ENCODE measurements around the gene NOMO2.
"Not testable (repeated sequence)": the region's sequence is repeated elsewhere in the genome, so short reads cannot be mapped to it uniquely, and the experiment has no call there.

Gene NOMO2

DNA sequence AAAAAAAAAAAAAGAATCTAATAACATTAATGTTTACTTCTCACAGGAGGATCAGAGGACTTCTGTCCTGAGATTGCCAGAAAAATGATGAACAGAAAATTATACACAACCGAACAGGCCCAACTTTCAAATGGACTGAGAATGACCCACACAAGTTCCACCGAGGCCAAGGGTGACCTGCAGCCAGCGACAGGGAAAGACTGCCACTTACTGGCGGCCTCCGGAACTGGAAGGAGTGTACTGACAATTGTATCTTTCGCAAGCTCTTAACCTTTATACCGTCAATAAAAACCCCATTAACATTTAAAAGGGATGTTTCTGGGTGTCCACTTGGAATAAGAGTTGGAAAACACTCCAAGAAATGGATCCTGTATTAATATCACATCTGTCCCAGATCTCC, 63.5 kb downstream of the NOMO2 start:
- not testable (repeated sequence) for DNase-seq

- DNase-seq: not testable (repeated sequence)
Measured at GRCh38 chr16:18497032-18497431, 64.9 kb downstream of the NOMO2 start.

DNA sequence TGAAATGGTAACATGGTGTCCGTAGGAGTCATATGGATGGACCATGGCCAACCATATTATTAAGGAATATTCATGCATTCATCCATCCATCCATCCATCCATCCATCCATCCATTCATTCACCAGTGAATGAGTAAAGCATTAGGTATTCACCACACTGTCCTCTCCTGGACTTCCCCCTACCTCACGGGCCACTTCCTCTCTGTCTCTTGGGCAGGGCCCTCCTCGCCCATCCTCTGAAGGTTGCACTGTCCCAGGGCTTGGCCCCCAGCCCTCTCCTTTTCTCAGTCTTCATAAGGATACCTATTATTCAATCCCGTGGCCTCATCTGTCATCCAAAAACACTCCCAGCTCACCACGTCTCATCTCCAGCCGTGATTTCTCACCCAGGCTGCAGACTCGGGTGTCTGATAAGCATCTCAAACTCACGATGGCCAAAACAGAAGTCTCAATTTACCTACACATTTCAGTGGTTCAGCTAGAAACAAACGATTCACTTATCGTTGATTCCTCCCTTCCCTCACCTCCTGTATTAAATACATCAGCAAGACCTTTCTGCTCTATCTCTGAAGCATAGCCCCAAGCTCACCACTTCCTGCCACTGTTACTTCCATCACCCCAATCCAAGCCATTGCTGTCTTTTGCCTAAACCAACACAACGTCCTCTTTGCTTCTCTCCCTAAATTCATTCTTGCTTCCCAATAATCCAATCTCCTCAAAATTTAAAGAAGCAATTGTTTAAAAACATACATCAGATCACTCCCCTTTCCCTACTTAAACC, 69.6 kb downstream of the NOMO2 start:
- DNase-seq: not testable (repeated sequence)

DNA sequence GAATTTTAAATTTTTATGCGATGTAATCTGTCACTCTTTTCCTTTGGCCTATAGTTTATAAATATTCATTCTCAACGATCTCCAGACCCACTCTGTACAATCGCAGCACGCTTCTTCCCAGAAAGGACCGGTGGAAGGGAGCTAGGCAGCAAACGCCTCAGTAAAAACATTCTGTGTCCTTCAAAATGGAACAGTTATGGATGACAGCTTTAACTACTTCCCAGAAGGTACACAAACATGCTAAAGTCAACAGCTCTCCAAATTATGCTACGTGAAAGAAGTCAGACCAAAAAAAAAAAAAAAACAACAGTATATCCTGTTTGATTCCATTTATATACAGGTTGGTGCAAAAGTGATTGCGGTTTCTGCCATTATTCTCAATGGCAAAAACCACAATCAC, 125.9 kb downstream of the NOMO2 start:
- DNase-seq: not testable (repeated sequence)

DNA sequence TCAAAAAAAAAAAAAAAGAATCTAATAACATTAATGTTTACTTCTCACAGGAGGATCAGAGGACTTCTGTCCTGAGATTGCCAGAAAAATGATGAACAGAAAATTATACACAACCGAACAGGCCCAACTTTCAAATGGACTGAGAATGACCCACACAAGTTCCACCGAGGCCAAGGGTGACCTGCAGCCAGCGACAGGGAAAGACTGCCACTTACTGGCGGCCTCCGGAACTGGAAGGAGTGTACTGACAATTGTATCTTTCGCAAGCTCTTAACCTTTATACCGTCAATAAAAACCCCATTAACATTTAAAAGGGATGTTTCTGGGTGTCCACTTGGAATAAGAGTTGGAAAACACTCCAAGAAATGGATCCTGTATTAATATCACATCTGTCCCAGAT, 146.1 kb downstream of the NOMO2 start:
- not testable (repeated sequence) for DNase-seq

GRCh38 chr16:18409532-18410293, 152.2 kb downstream of the NOMO2 start:
- DNase-seq: not testable (repeated sequence)

DNA sequence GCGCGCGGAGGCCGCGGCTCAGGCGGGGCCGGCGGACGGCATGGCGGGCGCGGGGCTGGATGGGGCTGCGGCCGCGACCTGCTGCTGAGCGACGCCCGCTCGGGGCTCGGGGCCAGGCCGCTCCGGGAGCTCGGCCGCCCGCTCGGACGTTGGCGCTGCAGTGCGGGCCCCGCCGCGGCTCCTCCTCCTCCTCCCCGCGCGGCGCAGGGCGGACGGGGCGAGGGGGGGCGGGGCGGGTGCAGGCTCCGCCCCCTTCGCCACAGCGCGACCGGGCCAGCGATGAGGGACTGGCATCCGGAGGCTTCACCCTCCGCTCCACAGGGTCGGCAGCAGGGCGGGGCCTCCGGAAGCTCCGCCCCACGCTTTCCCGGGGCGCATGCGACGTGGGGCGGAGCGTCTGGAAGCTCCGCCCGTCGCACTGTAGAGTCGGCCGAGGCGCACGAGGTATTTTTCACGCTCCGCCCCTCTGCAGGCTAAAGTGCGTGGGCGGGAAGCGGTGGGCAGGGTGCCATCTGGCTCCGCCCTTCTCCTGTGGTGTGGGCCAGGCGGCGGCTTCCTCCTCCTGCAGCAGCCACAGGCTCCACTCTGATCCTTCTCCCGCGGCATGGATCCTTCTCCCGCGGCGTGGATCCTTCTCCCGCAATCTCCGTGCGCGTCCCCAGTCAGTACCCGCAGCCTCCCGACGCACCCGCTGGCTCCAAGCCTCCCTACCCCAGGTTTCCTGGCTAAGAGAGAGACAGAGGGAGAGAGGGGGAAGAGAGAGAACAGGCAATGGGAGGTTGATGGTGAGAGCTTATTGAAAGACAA, 159.8 kb downstream of the NOMO2 start:
- DNase-seq: not testable (repeated sequence)

DNA sequence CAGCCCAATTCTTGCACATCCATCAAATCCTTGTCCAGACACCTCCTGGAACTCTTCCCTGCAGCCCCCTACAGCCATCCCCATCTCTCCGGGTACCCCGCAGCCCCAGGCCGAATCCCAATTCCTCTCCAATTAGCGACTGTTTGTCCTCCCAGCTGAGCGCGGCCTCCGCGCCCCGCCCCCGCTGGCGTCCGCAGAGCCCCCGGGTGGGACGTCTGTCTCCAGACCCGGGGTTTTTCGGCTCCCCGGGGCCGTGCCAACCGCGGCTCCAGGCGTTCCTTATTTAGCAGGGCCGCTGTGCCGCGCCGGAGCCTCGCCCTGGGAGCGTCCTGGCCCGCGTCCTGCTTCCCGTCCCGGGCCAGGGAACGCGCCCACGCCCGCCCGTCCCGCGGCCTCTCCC, 160.7 kb downstream of the NOMO2 start:
- DNase-seq: not testable (repeated sequence)

DNA sequence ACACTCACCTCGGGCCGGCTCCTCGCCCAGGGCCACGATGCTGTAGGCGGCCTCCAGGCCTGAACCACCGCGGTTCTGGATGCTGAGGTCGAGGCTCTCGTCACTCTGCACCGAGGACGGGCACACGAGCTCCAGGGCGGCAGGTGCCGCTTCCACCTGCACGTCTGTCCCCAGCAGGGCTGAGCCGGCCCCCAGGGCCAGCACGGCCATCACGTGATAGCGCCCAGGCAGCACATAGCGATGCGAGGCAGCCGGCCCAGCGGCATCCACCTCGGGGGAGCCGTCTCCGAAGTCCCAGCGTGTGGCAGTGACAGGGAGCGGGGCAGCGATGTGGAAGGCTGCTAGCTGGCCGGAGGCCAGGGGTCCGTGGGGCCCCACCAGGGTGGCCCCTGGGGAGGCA, 167.5 kb downstream of the NOMO2 start:
- DNase-seq: not testable (repeated sequence)

DNA sequence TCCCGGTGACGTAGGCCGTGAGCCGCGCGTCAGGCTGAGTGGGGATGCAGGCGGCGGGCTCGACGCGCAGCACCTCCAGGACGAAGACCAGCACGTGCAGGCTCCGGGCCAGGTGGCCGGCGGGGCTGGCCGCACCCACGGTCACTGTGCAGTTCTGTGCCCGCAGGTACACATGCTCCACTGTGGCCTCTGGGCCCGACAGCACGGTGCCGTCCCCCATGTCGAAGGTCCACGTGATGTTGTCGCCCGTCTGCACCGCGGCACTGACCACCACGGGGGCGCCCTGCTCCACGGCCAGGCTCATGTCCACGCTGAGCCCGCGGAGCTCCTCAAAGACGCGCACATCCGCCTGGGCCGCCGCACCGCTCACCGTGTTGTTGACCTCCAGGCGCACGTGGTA, 174.1 kb downstream of the NOMO2 start:
- not testable (repeated sequence) for DNase-seq

- DNase-seq: not testable (repeated sequence)
Measured at GRCh38 chr16:18386517-18386916, 175.4 kb downstream of the NOMO2 start.

DNA sequence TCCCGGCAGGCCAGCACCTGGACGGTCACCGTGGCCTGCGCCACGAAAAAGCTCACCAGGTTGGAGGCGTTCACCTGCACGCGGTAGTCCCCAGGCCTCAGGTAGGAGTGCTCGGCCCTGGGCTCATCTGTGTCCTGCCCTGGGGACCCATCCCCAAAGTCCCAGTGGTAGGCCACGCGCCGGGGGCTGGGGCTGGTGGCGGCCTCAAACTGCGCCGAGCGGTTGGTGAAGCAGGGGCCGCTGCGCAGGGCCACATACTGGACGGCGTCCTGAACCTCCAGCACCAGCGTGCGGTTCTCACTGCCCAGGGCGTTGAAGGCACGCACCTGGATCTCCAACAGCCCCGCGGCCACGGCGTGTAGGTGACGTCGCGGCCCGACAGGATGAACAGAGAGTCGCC, 176.6 kb downstream of the NOMO2 start:
- DNase-seq: not testable (repeated sequence)

DNA sequence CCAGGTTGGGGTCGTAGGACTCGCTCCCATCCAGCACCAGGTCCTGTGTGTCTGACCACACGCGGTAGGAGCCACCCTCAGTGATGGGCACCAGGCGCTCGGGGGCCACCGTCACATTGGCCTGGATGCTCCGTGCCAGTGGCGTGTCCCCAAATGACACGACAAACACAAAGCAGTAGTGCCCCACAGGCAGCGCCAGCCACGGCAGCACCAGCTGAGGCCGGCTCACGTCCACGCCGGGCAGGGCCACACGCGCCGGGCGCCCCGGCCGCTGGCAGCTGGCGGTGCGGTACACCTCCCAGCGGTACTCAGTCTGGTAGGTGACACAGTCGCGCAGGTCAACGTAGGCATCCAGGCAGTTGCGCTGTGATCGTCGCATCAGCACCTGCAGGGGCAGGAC, 177.0 kb downstream of the NOMO2 start:
- DNase-seq: not testable (repeated sequence)

- not testable (repeated sequence) for DNase-seq
Measured at GRCh38 chr16:18384098-18384636, 177.7 kb downstream of the NOMO2 start.

- not testable (repeated sequence) for DNase-seq
Measured at GRCh38 chr16:18382696-18383095, 179.2 kb downstream of the NOMO2 start.

Data from NCI-H2107 (cell line).